OCI-LY7 (cell line): ENCODE data around the gene ALG6. TPM values are rescaled to one million over a fixed set of nuclear protein-coding genes. Genes with fewer than 3 reads are reported as not detected.
A peak's percentile ranks its signal among the peaks of the same experiment; 100 is the strongest.

Experiments used
- BruUV-seq: library from RNA; stranded (reverse); fragments of 400-500 nt; replicated peaks from 2 replicates; lab custom pipeline; 2021; lab: Mats Ljungman, UMichigan
- CTCF ChIA-PET: fragments of 300-600 bp; sonication (Branson Sonifier 250); formaldehyde crosslinking; loops from one replicate; lab custom pipeline; 2022; ENCODE audit warnings: antibody characterized with exemption; ENCODE audit not compliant: unreplicated experiment; lab: Charles Lee
- POLR2A ChIA-PET: fragments of 300-600 bp; sonication (Branson Sonifier 250); formaldehyde crosslinking; loops from one replicate; lab custom pipeline; 2022; ENCODE audit warnings: antibody characterized with exemption; lab: Charles Lee
- DNase-seq: peaks from one replicate; pipeline ENCODE4 v3.0.0-alpha.2; 2015; ENCODE audit warnings: low spot score
- H2AFZ ChIP-seq: fragments of 200-600 bp; sonication (generic), shearing (Covaris generic); 2 replicates; pipeline ENCODE4 v1.6.1; 2014; ENCODE audit warnings: mild to moderate bottlenecking, antibody characterized with exemption, low read length, moderate library complexity
- H3K27ac ChIP-seq: fragments of 200-600 bp; sonication (generic); 2 replicates; pipeline ENCODE4 v1.5.1; 2014; ENCODE audit warnings: mixed run types, low read depth, mild to moderate bottlenecking, moderate library complexity, low read length, inconsistent platforms; ENCODE audit not compliant: poor library complexity, severe bottlenecking
- H3K36me3 ChIP-seq: fragments of 200-600 bp; sonication (generic); 2 replicates; pipeline ENCODE4 v1.6.1; 2014; ENCODE audit warnings: mild to moderate bottlenecking, antibody characterized with exemption, low read length, moderate library complexity, mixed read lengths; ENCODE audit not compliant: insufficient read depth
- H3K4me1 ChIP-seq: fragments of 200-600 bp; sonication (generic); 2 replicates; pipeline ENCODE4 v1.5.1; 2014; ENCODE audit warnings: mild to moderate bottlenecking, low read length; ENCODE audit not compliant: insufficient read depth, poor library complexity, severe bottlenecking
- H3K4me2 ChIP-seq: fragments of 200-600 bp; sonication (generic); 2 replicates; pipeline ENCODE4 v1.6.1; 2014; ENCODE audit warnings: mild to moderate bottlenecking, low read length
- H3K4me3 ChIP-seq: fragments of 200-600 bp; sonication (generic); 2 replicates; pipeline ENCODE4 v1.5.1; 2014; ENCODE audit warnings: mild to moderate bottlenecking, low read depth, low read length; ENCODE audit not compliant: poor library complexity, severe bottlenecking
- H3K79me2 ChIP-seq: fragments of 200-600 bp; sonication (generic); 2 replicates; pipeline ENCODE4 v1.6.1; 2016; ENCODE audit warnings: low read depth, mild to moderate bottlenecking, low read length, moderate library complexity, mixed read lengths; ENCODE audit not compliant: insufficient read depth
- H3K9me2 ChIP-seq: fragments of 200-600 bp; sonication (generic); 2 replicates; pipeline ENCODE4 v1.6.1; 2016; ENCODE audit warnings: mild to moderate bottlenecking, low read length, mixed read lengths; ENCODE audit not compliant: insufficient read depth
- H3K9me3 ChIP-seq: fragments of 200-600 bp; sonication (generic); 2 replicates; pipeline ENCODE4 v1.6.1; 2014; ENCODE audit warnings: mild to moderate bottlenecking, mixed run types, low read length, mixed read lengths
- H4K20me1 ChIP-seq: fragments of 200-600 bp; sonication (generic); 2 replicates; pipeline ENCODE4 v1.6.1; 2014; ENCODE audit warnings: mild to moderate bottlenecking, antibody characterized with exemption, low read length, moderate library complexity, mixed read lengths; ENCODE audit not compliant: insufficient read depth
- CTCF ChIP-seq: fragments of 200-600 bp; sonication (generic); conservative IDR thresholded peaks from 2 replicates; pipeline ENCODE4 v1.5.1; 2014; ENCODE audit warnings: mild to moderate bottlenecking, antibody characterized with exemption, low read length, moderate library complexity, mixed read lengths
- EZH2phosphoT487 ChIP-seq: fragments of 200-600 bp; sonication (generic); IDR thresholded peaks from 2 replicates; pipeline ENCODE4 v1.6.1; 2018; ENCODE audit warnings: low read depth, borderline replicate concordance, mild to moderate bottlenecking, mixed run types, antibody characterized with exemption, low read length, moderate library complexity, mixed read lengths
- intact Hi-C: fragments of 100-400 bp; cut with micrococcal nuclease; formaldehyde crosslinking; loops from one replicate; pipeline ENCODE4 v1.10.0; 2022; ENCODE audit not compliant: unreplicated experiment
- total RNA-seq, 2 experiments: library from RNA; depleted of rRNA in 1 of 2; stranded (reverse); fragments of >200 nt in 1 of 2; shearing (Covaris generic) in 1 of 2; gene quantifications; 2 replicates each; pipeline ENCODE4 v1.2.3, GENCODE V29; 2014 to 2022

Gene ALG6
- total RNA-seq, 2 experiments from 2014 or later = 29.3 to 34.1 TPM

- no peak for DNase-seq
- H3K27ac ChIP-seq = no peak overlapping the region
- POLR2A ChIA-PET = interaction anchor here (0.8 to 1.4 kb wide), 3 partner anchors 8 to 179 kb away, joined by 3 to 8 read pairs (median 4); no protein-coding TSS in a partner anchor
- TF ChIP-seq EZH2phosphoT487 (no peak), CTCF (no peak)
- CTCF ChIA-PET = no interaction called here
- H3K36me3 ChIP-seq = no peaks in the 10 kb centered on the region
- H3K79me2 ChIP-seq = no peaks in the 10 kb centered on the region
- H3K9me2 ChIP-seq = no peaks in the 10 kb centered on the region
- no peak overlapping the region for H2AFZ ChIP-seq
- H3K9me3 ChIP-seq = no peaks in the 10 kb centered on the region
- H4K20me1 ChIP-seq = no peaks in the 10 kb centered on the region
- H3K4me2 ChIP-seq = no peak overlapping the region
- intact Hi-C loops = no loop called here
- H3K4me3 ChIP-seq = no peak overlapping the region
- no peaks in the 10 kb centered on the region for H3K4me1 ChIP-seq
- no TSS peak for BruUV-seq
These were observed 7.9 kb upstream of the ALG6 start for GRCh38 chr1:63359561-63359960.

GRCh38 chr1:63362073-63362472 is 5.4 kb upstream of the ALG6 start:
- intact Hi-C loops = no loop called here
- no peak for TF ChIP-seq EZH2phosphoT487
- Histone ChIP-seq H3K4me1 (peaks cover 5% of the 10 kb centered on the region), H3K36me3 (no peaks in the 10 kb centered on the region), H3K9me3 (no peaks in the 10 kb centered on the region), H4K20me1 (no peaks in the 10 kb centered on the region), H3K4me2 (no peak overlapping the region), H3K27ac (no peak overlapping the region), H3K9me2 (no peaks in the 10 kb centered on the region), H3K79me2 (no peaks in the 10 kb centered on the region), H2AFZ (no peak overlapping the region), H3K4me3 (no peak overlapping the region)
- no peak for DNase-seq
- BruUV-seq = no TSS peak
- CTCF ChIA-PET = no interaction called here
- POLR2A ChIA-PET = no interaction called here

- no peaks in the 10 kb centered on the region for H3K36me3 ChIP-seq
- no peaks in the 10 kb centered on the region for H4K20me1 ChIP-seq
- peak; percentile 2 for DNase-seq
- intact Hi-C loops = no loop called here
- H3K4me2 ChIP-seq = no peak overlapping the region
- TF ChIP-seq CTCF (peak; percentile 50), EZH2phosphoT487 (no peak)
- H3K9me2 ChIP-seq = no peaks in the 10 kb centered on the region
- H3K9me3 ChIP-seq = no peaks in the 10 kb centered on the region
- ChIA-PET POLR2A (no interaction called here), CTCF (no interaction called here)
- H3K4me3 ChIP-seq = no peak overlapping the region
- H3K27ac ChIP-seq = no peak overlapping the region
- no peak overlapping the region for H2AFZ ChIP-seq
- peaks cover 6% of the 10 kb centered on the region for H3K4me1 ChIP-seq
- no TSS peak for BruUV-seq
- no peaks in the 10 kb centered on the region for H3K79me2 ChIP-seq
These were observed 4.8 kb upstream of the ALG6 start for GRCh38 chr1:63362578-63362977.
